Right lobe of liver (tissue), 4 donors: ENCODE results near the gene FYN.

Source experiments
- CTCF ChIP-seq, 4 donors: fragments of 200-600 bp in 3 of 4; fragments of 450-650 bp in 1 of 4; IDR thresholded peaks; one replicate each; pipeline versions ENCODE4 v1.5.1 to v1.8.0; 2016 to 2022; ENCODE audit warnings: antibody characterized with exemption in 4 of 4, mild to moderate bottlenecking in 2 of 4
- POLR2A ChIP-seq: fragments of 450-650 bp; IDR thresholded peaks from one replicate; pipeline ENCODE4 v1.6.1; 2017; ENCODE audit warnings: antibody characterized with exemption, mild to moderate bottlenecking
- donor health status: DM: no; HTN: no; CAD: no.
- donor health status: DM: no; HTN: no; CAD: no.
- donor health status: DM: no; HTN: yes; CAD: no.

DNA sequence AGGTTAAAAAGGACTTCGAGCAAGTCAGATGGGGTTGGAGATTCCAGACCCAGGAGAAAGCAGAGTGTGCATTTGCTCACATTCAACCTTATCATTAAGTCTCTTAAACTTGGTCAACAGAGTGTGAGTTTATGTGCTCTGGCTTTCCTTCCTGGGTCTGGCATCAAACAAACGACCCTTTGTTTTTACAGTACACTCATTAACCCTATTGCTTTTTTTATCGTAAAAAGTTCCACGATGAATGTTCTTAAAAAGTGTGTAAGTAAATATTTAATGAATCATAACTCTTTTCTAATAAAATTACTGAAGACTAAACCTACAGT is 2.5 kb downstream of the FYN start:
- TF ChIP-seq POLR2A (no peak), CTCF (IDR thresholded peaks at IDR 0.05) (no peak)
